Thymus (tissue), 11 donors: Measurements from ENCODE around the gene GPHN. TPM values are rescaled to one million over a fixed set of nuclear protein-coding genes. Genes with fewer than 3 reads are reported as not detected.
A peak's percentile ranks its signal among the peaks of the same experiment; 100 is the strongest.

ENCODE experiments used
- DNase-seq, 9 donors: peaks; one replicate each; pipeline ENCODE4 v3.0.0-alpha.2; 2013; ENCODE audit warnings: low spot score in 9 of 9, low read depth in 6 of 9, missing footprints in 1 of 9
- H3K27ac ChIP-seq, 2 donors: one replicate each; pipeline ENCODE4 v1.5.1; 2013; ENCODE audit warnings: control low read depth in 1 of 2, low read depth in 1 of 2, low read length in 1 of 2, mild to moderate bottlenecking in 1 of 2, moderate library complexity in 1 of 2
- H3K27me3 ChIP-seq, 2 donors: one replicate each; pipeline ENCODE4 v1.5.1; 2013; ENCODE audit warnings: low read length in 1 of 2; ENCODE audit not compliant: control insufficient read depth in 2 of 2, insufficient read depth in 1 of 2
- H3K36me3 ChIP-seq, 2 donors: one replicate each; pipeline ENCODE4 v1.5.1; 2013; ENCODE audit warnings: low read length in 1 of 2, mild to moderate bottlenecking in 1 of 2, moderate library complexity in 1 of 2; ENCODE audit not compliant: control insufficient read depth in 2 of 2, insufficient read depth in 2 of 2
- H3K4me1 ChIP-seq, 2 donors: one replicate each; pipeline ENCODE4 v1.5.1; 2013; ENCODE audit warnings: low read length in 2 of 2; ENCODE audit not compliant: control insufficient read depth in 2 of 2, insufficient read depth in 2 of 2
- H3K4me3 ChIP-seq, 2 donors: one replicate each; pipeline ENCODE4 v1.5.1; 2013; ENCODE audit warnings: low read length in 2 of 2, control low read depth in 1 of 2, mild to moderate bottlenecking in 1 of 2
- H3K9me3 ChIP-seq, 2 donors: one replicate each; pipeline ENCODE4 v1.5.1; 2013; ENCODE audit warnings: low read length in 1 of 2, mild to moderate bottlenecking in 1 of 2; ENCODE audit not compliant: control insufficient read depth in 2 of 2, insufficient read depth in 1 of 2
- WGBS: extraction: QIAGEN DNeasy Blood & Tissue Kit; methylation state at CpG from one replicate; pipeline ENCODE4 v1.1.7; 2013; 5-methylcytosine and 5-hydroxymethylcytosine counted together
- polyA plus RNA-seq: library from polyadenylated mRNA; stranded (reverse); fragments of 200-250 nt; gene quantifications from one replicate; pipeline ENCODE4 v1.2.3, GENCODE V29; 2013
- total RNA-seq: library from RNA; stranded (reverse); fragments of 120-200 nt; gene quantifications from one replicate; pipeline ENCODE4 v1.2.4, GENCODE V29; 2013
- donor health status: healthy.

The GPHN gene
- total and polyA plus RNA-seq, 2 donors, result 11.6 to 28.4 TPM

DNA sequence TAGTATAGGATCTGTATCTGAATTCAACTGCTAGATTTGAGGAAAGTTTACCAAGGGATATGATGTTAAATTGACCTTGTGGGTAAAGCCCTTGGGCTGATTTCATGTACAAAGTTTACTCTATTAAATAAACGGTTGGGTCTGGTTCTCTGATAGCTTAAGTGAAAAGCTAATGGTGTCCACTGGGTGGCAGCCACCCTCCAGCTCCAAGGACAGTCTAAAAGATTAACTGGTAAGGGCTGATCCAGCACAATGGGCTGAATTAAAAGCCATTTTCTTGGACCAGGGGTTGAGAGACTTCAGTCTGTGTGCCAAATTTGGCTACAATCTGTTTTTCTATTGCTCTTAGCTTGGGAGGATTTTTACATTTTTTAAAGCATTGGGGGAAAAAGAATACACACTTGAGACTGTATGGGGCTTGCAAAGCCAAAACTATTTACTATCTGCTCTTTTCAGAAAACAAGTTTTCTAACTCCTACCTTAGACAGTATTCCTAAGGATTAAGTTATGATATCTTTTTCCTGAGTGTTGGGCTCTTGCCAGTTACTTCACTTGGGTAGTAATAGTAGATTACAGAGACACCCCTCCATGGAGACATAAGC is 116.5 kb downstream of the GPHN start:
- Histone ChIP-seq H3K9me3 (peaks cover 0 to 8% of the 10 kb centered on the region in 2 donors), H3K27ac (no peak overlapping the region), H3K27me3 (no peaks in the 10 kb centered on the region), H3K4me3 (no peak overlapping the region), H3K4me1 (no peaks in the 10 kb centered on the region), H3K36me3 (no peaks in the 10 kb centered on the region)
- WGBS, result 21% methylated on average over 1 of the region's 1 CpG
- peak in 2 of 9 donors; percentile 15 to 34 for DNase-seq

GRCh38 chr14:66628636-66629035 is 120.7 kb downstream of the GPHN start:
- H3K4me1 ChIP-seq, result no peaks in the 10 kb centered on the region
- no peaks in the 10 kb centered on the region for H3K36me3 ChIP-seq
- DNase-seq, result no peak
- H3K4me3 ChIP-seq, result no peak overlapping the region
- H3K27me3 ChIP-seq, result no peaks in the 10 kb centered on the region
- no peaks in the 10 kb centered on the region for H3K9me3 ChIP-seq
- no peak overlapping the region for H3K27ac ChIP-seq

- no peak for DNase-seq
Measured at GRCh38 chr14:66629499-66629898, 121.6 kb downstream of the GPHN start.

DNA sequence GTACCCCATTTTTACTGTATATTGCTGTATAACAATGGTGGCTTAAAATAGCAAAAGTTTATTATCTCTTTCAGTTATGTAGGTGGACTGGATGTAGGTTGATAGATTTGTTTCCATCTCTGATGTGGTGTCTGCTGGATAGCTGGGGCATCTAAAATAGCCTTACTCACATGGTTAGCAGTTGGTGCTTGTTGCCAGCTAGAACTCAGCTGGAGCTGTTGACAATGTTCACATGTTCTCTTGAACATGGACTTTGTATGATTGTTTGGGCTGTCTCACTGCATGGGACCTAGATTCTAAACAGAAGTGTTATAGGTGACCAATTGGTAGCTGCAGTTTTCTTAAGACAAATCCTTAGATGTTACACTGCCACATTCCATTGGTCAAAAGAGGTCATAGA is 126.9 kb downstream of the GPHN start:
- DNase-seq, result no peak
- H3K4me1 ChIP-seq, result no peaks in the 10 kb centered on the region
- H3K4me3 ChIP-seq, result no peak overlapping the region
- H3K9me3 ChIP-seq, result no peaks in the 10 kb centered on the region
- H3K27me3 ChIP-seq, result no peaks in the 10 kb centered on the region
- no peak overlapping the region for H3K27ac ChIP-seq
- H3K36me3 ChIP-seq, result no peaks in the 10 kb centered on the region

More at GRCh38 chr14:66629499-66629898, 121.6 kb downstream of the GPHN start:
- no peaks in the 10 kb centered on the region for H3K27me3 ChIP-seq
- no peak overlapping the region for H3K4me3 ChIP-seq
- H3K9me3 ChIP-seq, result no peaks in the 10 kb centered on the region
- no peaks in the 10 kb centered on the region for H3K36me3 ChIP-seq
- no peaks in the 10 kb centered on the region for H3K4me1 ChIP-seq
- no peak overlapping the region for H3K27ac ChIP-seq

DNA sequence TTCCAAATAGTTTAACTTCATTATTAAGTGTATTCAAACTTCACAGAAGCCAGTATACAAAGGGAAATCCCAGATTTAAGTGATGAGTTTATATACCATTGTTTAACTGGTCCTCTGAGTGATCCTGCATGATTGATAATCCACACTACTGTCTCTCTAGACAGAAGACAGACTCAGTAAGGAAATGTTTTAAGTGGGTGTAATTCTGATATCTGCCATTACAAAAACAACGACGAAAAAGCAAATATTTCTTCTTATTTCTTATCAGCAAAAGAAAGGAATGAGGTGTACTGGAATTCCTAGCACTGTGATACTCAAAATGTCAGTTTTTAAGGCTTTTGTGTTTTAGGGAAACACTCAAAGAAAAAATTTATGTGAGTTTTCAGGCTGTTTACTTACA is 127.5 kb downstream of the GPHN start:
- Histone ChIP-seq H3K4me1 (no peaks in the 10 kb centered on the region), H3K36me3 (no peaks in the 10 kb centered on the region), H3K9me3 (no peaks in the 10 kb centered on the region), H3K27me3 (no peaks in the 10 kb centered on the region), H3K27ac (no peak overlapping the region), H3K4me3 (no peak overlapping the region)
- 69% methylated on average over 2 of the region's 2 CpGs for WGBS
- DNase-seq, result no peak

DNA sequence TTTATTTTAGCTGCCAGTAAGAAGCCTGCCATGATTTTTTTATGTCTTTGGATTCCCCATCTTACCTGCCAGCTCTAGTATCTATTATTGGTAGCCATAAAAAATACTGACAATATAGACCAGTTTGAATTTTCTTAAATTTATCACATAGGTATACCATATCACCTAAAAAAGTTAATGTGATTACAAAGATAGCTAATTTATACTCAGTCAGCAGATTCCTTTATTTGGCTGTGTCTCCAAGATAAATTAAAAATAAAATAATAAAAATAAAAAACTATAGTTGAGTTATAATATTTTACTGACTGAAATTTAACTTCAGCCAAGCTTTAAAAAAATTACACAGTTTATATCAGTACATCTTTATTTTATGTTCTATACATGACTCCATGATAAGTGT is 128.3 kb downstream of the GPHN start:
- no peaks in the 10 kb centered on the region for H3K36me3 ChIP-seq
- no peak overlapping the region for H3K27ac ChIP-seq
- H3K4me1 ChIP-seq, result no peaks in the 10 kb centered on the region
- DNase-seq, result no peak
- no peak overlapping the region for H3K4me3 ChIP-seq
- H3K27me3 ChIP-seq, result no peaks in the 10 kb centered on the region
- H3K9me3 ChIP-seq, result no peaks in the 10 kb centered on the region

DNA sequence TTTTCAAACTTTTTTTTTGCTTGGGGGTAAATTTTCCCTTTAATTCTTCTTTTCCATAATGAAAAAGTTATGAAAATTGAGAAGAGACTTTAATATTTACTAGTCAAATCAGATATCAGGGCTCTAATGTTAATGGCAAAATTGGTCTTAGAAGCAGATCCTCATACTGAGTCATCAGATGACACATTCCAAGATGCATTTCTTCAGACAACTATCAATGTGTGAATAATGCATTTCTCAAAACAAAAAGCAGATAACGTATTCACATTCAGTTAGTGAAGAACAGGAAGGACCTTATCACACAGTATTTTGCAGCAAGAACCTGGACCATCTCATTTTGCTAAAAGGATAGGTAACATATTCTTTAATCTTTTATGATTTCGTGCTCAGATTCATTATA is 130.7 kb downstream of the GPHN start:
- no peaks in the 10 kb centered on the region for H3K36me3 ChIP-seq
- WGBS, result 96% methylated on average over 2 of the region's 2 CpGs
- no peaks in the 10 kb centered on the region for H3K9me3 ChIP-seq
- H3K27me3 ChIP-seq, result no peaks in the 10 kb centered on the region
- H3K4me1 ChIP-seq, result no peaks in the 10 kb centered on the region
- H3K27ac ChIP-seq, result no peak overlapping the region
- DNase-seq, result no peak
- no peak overlapping the region for H3K4me3 ChIP-seq

- Histone ChIP-seq H3K27me3 (no peaks in the 10 kb centered on the region), H3K4me1 (no peaks in the 10 kb centered on the region), H3K9me3 (no peaks in the 10 kb centered on the region), H3K36me3 (no peaks in the 10 kb centered on the region), H3K27ac (no peak overlapping the region), H3K4me3 (no peak overlapping the region)
- no peak for DNase-seq
- WGBS, result 90% methylated on average over 2 of the region's 2 CpGs
Measured at GRCh38 chr14:66641861-66642635, 134.1 kb downstream of the GPHN start.

DNA sequence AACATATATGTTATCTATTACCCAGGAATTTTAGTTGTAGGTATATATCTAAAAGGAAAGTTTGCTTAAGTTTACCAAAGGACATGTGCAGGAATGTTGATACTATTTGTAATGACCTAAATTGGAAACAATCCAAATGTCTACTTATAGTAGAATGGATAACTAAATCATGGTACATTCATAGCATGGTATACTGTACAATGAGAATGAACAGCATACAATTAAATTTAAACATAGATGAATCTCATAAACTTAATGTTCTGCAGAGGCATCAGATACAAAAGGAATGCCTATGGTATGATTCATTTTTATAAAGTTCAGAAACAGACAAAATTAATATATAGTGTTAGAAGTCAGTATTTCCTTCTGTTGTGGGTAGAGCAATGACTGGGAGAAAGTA is 135.4 kb downstream of the GPHN start:
- Histone ChIP-seq H3K27ac (no peak overlapping the region), H3K9me3 (no peaks in the 10 kb centered on the region), H3K4me3 (no peak overlapping the region), H3K36me3 (no peaks in the 10 kb centered on the region), H3K27me3 (no peaks in the 10 kb centered on the region), H3K4me1 (no peaks in the 10 kb centered on the region)
- no peak for DNase-seq
